Activated CD4-positive, alpha-beta memory T cell treated with anti-CD3 and anti-CD28 coated beads, Interleukin-2, amount 10 ng/mL, durations not matched to agents 7 days and 5 days (primary cell): ENCODE results near the gene IGLON5. TPM values are rescaled to one million over a fixed set of nuclear protein-coding genes. Genes with fewer than 3 reads are reported as not detected.

Source experiments
- CTCF ChIA-PET: fragments of 350-600 bp; sonication (Branson Sonifier 250); formaldehyde crosslinking; loops from one replicate; lab custom pipeline; 2021; ENCODE audit warnings: antibody characterized with exemption, inconsistent platforms; lab: Charles Lee
- POLR2A ChIA-PET: fragments of 350-600 bp; sonication (Branson Sonifier 250); formaldehyde crosslinking; loops from one replicate; lab custom pipeline; 2021; ENCODE audit warnings: antibody characterized with exemption; lab: Charles Lee
- DNase-seq: peaks from one replicate; pipeline ENCODE4 v3.0.0-alpha.2; 2020
- H3K27ac Mint-ChIP-seq: one replicate; pipeline ENCODE4 v1.8.0; 2021; ENCODE audit warnings: mild to moderate bottlenecking, mixed read lengths
- H3K27me3 Mint-ChIP-seq: one replicate; pipeline ENCODE4 v1.8.0; 2021; ENCODE audit warnings: mixed read lengths
- H3K36me3 Mint-ChIP-seq: one replicate; pipeline ENCODE4 v1.8.0; 2021; ENCODE audit warnings: low read depth, mixed read lengths
- H3K4me1 Mint-ChIP-seq: one replicate; pipeline ENCODE4 v1.8.0; 2021; ENCODE audit warnings: mixed read lengths
- H3K4me3 Mint-ChIP-seq: one replicate; pipeline ENCODE4 v1.8.0; 2021; ENCODE audit warnings: mild to moderate bottlenecking, mixed read lengths
- H3K9me3 Mint-ChIP-seq: one replicate; pipeline ENCODE4 v1.8.0; 2021; ENCODE audit warnings: mixed read lengths
- total RNA-seq, 2 experiments: library from RNA; stranded (reverse); gene quantifications; one replicate each; pipeline ENCODE4 v1.2.3, GENCODE V29; 2021

The IGLON5 gene
- total RNA-seq, 2 experiments from 2014 or later: 0.68 to 0.81 TPM

- H3K27me3 Mint-ChIP-seq: peaks cover 34% of the 10 kb centered on the region
- no peak overlapping the region for H3K4me3 Mint-ChIP-seq
- no peaks in the 10 kb centered on the region for H3K36me3 Mint-ChIP-seq
Measured at GRCh38 chr19:51320280-51320657, 8.8 kb downstream of the IGLON5 start.

GRCh38 chr19:51321799-51322198, 10.4 kb downstream of the IGLON5 start:
- Mint-ChIP-seq H3K4me3 (no peak overlapping the region), H3K36me3 (no peaks in the 10 kb centered on the region), H3K9me3 (no peaks in the 10 kb centered on the region), H3K27ac (no peak overlapping the region), H3K27me3 (peaks cover 41% of the 10 kb centered on the region), H3K4me1 (peaks cover 16% of the 10 kb centered on the region)
- ChIA-PET POLR2A (no interaction called here), CTCF (no interaction called here)
- no peak for DNase-seq

More at GRCh38 chr19:51320280-51320657, 8.8 kb downstream of the IGLON5 start:
- ChIA-PET POLR2A (no interaction called here), CTCF (no interaction called here)
- no peak overlapping the region for H3K27ac Mint-ChIP-seq
- peaks cover 4% of the 10 kb centered on the region for H3K4me1 Mint-ChIP-seq
- H3K9me3 Mint-ChIP-seq: no peaks in the 10 kb centered on the region
- DNase-seq: no peak

GRCh38 chr19:51323481-51324166, 12.2 kb downstream of the IGLON5 start:
- Mint-ChIP-seq H3K36me3 (no peaks in the 10 kb centered on the region), H3K9me3 (no peaks in the 10 kb centered on the region), H3K4me1 (peaks cover 23% of the 10 kb centered on the region), H3K27ac (no peak overlapping the region), H3K4me3 (no peak overlapping the region), H3K27me3 (peaks cover 47% of the 10 kb centered on the region)
- DNase-seq: no peak
- ChIA-PET POLR2A (no interaction called here), CTCF (interaction anchor here (0.6 kb wide), 1 partner anchor 15 kb away, joined by 3 read pairs; no protein-coding TSS in a partner anchor)

GRCh38 chr19:51324167-51324481, 12.7 kb downstream of the IGLON5 start:
- no peak for DNase-seq
- H3K27me3 Mint-ChIP-seq: peaks cover 46% of the 10 kb centered on the region
- H3K4me1 Mint-ChIP-seq: peaks cover 23% of the 10 kb centered on the region
- H3K9me3 Mint-ChIP-seq: no peaks in the 10 kb centered on the region
- ChIA-PET CTCF (interaction anchor here (0.6 kb wide), 1 partner anchor 14 kb away, joined by 3 read pairs; no protein-coding TSS in a partner anchor), POLR2A (no interaction called here)
- no peaks in the 10 kb centered on the region for H3K36me3 Mint-ChIP-seq
- no peak overlapping the region for H3K27ac Mint-ChIP-seq
- H3K4me3 Mint-ChIP-seq: no peak overlapping the region

GRCh38 chr19:51325161-51325976, 13.9 kb downstream of the IGLON5 start:
- POLR2A ChIA-PET: no interaction called here
- H3K27me3 Mint-ChIP-seq: peaks cover 49% of the 10 kb centered on the region
- H3K4me3 Mint-ChIP-seq: no peak overlapping the region
- H3K36me3 Mint-ChIP-seq: no peaks in the 10 kb centered on the region
- peak; percentile 56 for DNase-seq
- CTCF ChIA-PET: no interaction called here
- H3K4me1 Mint-ChIP-seq: peaks cover 23% of the 10 kb centered on the region
- H3K27ac Mint-ChIP-seq: no peak overlapping the region
- H3K9me3 Mint-ChIP-seq: no peaks in the 10 kb centered on the region

GRCh38 chr19:51326216-51327065, 15.0 kb downstream of the IGLON5 start:
- Mint-ChIP-seq H3K4me3 (no peak overlapping the region), H3K4me1 (peaks cover 23% of the 10 kb centered on the region), H3K27me3 (peaks cover 51% of the 10 kb centered on the region), H3K9me3 (peaks cover 6% of the 10 kb centered on the region), H3K36me3 (no peaks in the 10 kb centered on the region), H3K27ac (no peak overlapping the region)
- no peak for DNase-seq
- ChIA-PET CTCF (no interaction called here), POLR2A (no interaction called here)

GRCh38 chr19:51327066-51328001, 15.9 kb downstream of the IGLON5 start:
- H3K27ac Mint-ChIP-seq: no peak overlapping the region
- POLR2A ChIA-PET: no interaction called here
- peak overlapping the region; percentile 54 for H3K4me3 Mint-ChIP-seq
- H3K4me1 Mint-ChIP-seq: peaks cover 23% of the 10 kb centered on the region
- CTCF ChIA-PET: interaction anchor here (0.7 to 1.1 kb wide), 3 partner anchors 11 to 179 kb away, joined by 3 to 4 read pairs (median 3); no protein-coding TSS in a partner anchor
- peaks cover 51% of the 10 kb centered on the region for H3K27me3 Mint-ChIP-seq
- H3K36me3 Mint-ChIP-seq: peaks cover 6% of the 10 kb centered on the region
- peaks cover 6% of the 10 kb centered on the region for H3K9me3 Mint-ChIP-seq
- peak; percentile 80 for DNase-seq

- Mint-ChIP-seq H3K36me3 (peaks cover 6% of the 10 kb centered on the region), H3K9me3 (peaks cover 6% of the 10 kb centered on the region), H3K27me3 (peaks cover 31% of the 10 kb centered on the region), H3K4me1 (peaks cover 23% of the 10 kb centered on the region), H3K27ac (no peak overlapping the region), H3K4me3 (no peak overlapping the region)
- no peak for DNase-seq
- CTCF ChIA-PET: no interaction called here
- POLR2A ChIA-PET: no interaction called here
Measured at GRCh38 chr19:51329411-51329810, 18.0 kb downstream of the IGLON5 start.

GRCh38 chr19:51330366-51330765, 18.9 kb downstream of the IGLON5 start:
- Mint-ChIP-seq H3K36me3 (peaks cover 6% of the 10 kb centered on the region), H3K4me1 (peaks cover 20% of the 10 kb centered on the region), H3K27ac (no peak overlapping the region), H3K4me3 (no peak overlapping the region), H3K27me3 (peaks cover 28% of the 10 kb centered on the region), H3K9me3 (peaks cover 6% of the 10 kb centered on the region)
- ChIA-PET POLR2A (no interaction called here), CTCF (no interaction called here)
- no peak for DNase-seq

GRCh38 chr19:51331193-51331592, 19.7 kb downstream of the IGLON5 start:
- no peak for DNase-seq
- peaks cover 11% of the 10 kb centered on the region for H3K4me1 Mint-ChIP-seq
- H3K27ac Mint-ChIP-seq: no peak overlapping the region
- CTCF ChIA-PET: no interaction called here
- H3K4me3 Mint-ChIP-seq: no peak overlapping the region
- H3K36me3 Mint-ChIP-seq: peaks cover 6% of the 10 kb centered on the region
- peaks cover 6% of the 10 kb centered on the region for H3K9me3 Mint-ChIP-seq
- H3K27me3 Mint-ChIP-seq: peaks cover 21% of the 10 kb centered on the region
- POLR2A ChIA-PET: no interaction called here

GRCh38 chr19:51331716-51332115, 20.3 kb downstream of the IGLON5 start:
- Mint-ChIP-seq H3K27me3 (peaks cover 19% of the 10 kb centered on the region), H3K4me3 (no peak overlapping the region), H3K36me3 (peaks cover 6% of the 10 kb centered on the region), H3K9me3 (peaks cover 6% of the 10 kb centered on the region), H3K27ac (no peak overlapping the region), H3K4me1 (peaks cover 7% of the 10 kb centered on the region)
- POLR2A ChIA-PET: no interaction called here
- DNase-seq: no peak
- CTCF ChIA-PET: no interaction called here

- peaks cover 6% of the 10 kb centered on the region for H3K9me3 Mint-ChIP-seq
- H3K36me3 Mint-ChIP-seq: peaks cover 6% of the 10 kb centered on the region
- ChIA-PET CTCF (no interaction called here), POLR2A (no interaction called here)
- no peak for DNase-seq
- peaks cover 4% of the 10 kb centered on the region for H3K4me1 Mint-ChIP-seq
- peaks cover 12% of the 10 kb centered on the region for H3K27me3 Mint-ChIP-seq
- no peak overlapping the region for H3K4me3 Mint-ChIP-seq
- no peak overlapping the region for H3K27ac Mint-ChIP-seq
Measured at GRCh38 chr19:51333836-51334460, 22.5 kb downstream of the IGLON5 start.
